A549 (cell line): ENCODE results near the gene HIGD1B.

Source experiments
- CEBPB ChIP-seq, 2 experiments: fragments of >200 bp in 1 of 2; sonication (Bioruptor Twin) in 1 of 2; formaldehyde crosslinking in 1 of 2; IDR thresholded peaks; 2 replicates each; pipeline ENCODE4 v1.6.1; 2012 to 2016
- GATA3 ChIP-seq: IDR thresholded peaks from 2 replicates; pipeline ENCODE4 v1.6.1; 2012; ENCODE audit warnings: borderline replicate concordance
- KDM5A ChIP-seq: fragments of 200-600 bp; sonication (generic); IDR thresholded peaks from 2 replicates; pipeline ENCODE4 v1.6.1; 2016; ENCODE audit warnings: antibody characterized with exemption, mild to moderate bottlenecking
- NFE2L2 ChIP-seq: fragments of 150-350 bp; conservative IDR thresholded peaks from 2 replicates; pipeline ENCODE4 v1.6.1; 2014; ENCODE audit warnings: low read length
- POLR2A ChIP-seq: IDR thresholded peaks from 2 replicates; pipeline ENCODE4 v1.6.1; 2012; ENCODE audit warnings: mild to moderate bottlenecking, low read length
- TFCP2L1 ChIP-seq: fragments of 250-450 bp; sonication (Bioruptor Pico); IDR thresholded peaks from 2 replicates; pipeline ENCODE4 v1.5.0; 2021; ENCODE audit warnings: mild to moderate bottlenecking
- ZFP36 ChIP-seq: fragments of 450-650 bp; IDR thresholded peaks from 2 replicates; pipeline ENCODE4 v1.6.1; 2014; ENCODE audit warnings: borderline replicate concordance; ENCODE audit not compliant: partially characterized antibody
- ZNF302 ChIP-seq: fragments of 250-450 bp; sonication (Bioruptor Pico); IDR thresholded peaks from 2 replicates; pipeline ENCODE4 v1.9.0; 2021; ENCODE audit warnings: inconsistent platforms, mild to moderate bottlenecking, moderate library complexity
- TF ChIP-seq, protein P1 (sequence below): fragments of 450-650 bp; IDR thresholded peaks from 2 replicates; pipeline ENCODE4 v1.6.1; 2014; ENCODE audit warnings: antibody characterized with exemption
- TF ChIP-seq, protein P2 (sequence below): IDR thresholded peaks from 2 replicates; pipeline ENCODE4 v1.6.1; 2012
- TF ChIP-seq, protein P3 (sequence below): fragments of >200 bp; sonication (Bioruptor Twin); formaldehyde crosslinking; IDR thresholded peaks from 3 replicates; pipeline ENCODE4 v1.5.1; 2016

DNA sequence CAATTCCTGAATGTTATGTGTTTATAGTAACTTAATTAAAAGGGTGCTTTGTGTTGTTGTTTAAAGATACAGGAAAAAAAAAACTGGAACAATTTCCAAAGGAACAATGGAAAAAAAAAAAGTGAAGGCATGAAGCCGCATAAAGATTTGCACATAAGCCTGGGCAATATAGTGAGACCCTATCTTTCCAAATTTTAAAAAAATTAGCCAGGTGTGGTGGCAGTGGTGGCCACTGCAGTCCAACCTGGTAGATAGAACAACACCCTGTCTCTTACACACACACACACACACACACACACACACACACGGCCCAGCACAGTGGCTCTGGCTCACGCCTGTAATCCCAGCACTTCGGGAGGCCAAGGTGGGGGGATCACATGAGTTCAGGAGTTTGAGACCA, 39.5 kb upstream of the HIGD1B start:
- TF ChIP-seq ZFP36 (no peak), KDM5A (no peak), POLR2A (no peak), CEBPB (IDR thresholded peaks at IDR 0.05) (no peak), ZNF302 (CRISPR knock-in tag) (no peak), TFCP2L1 (CRISPR knock-in tag) (no peak), NFE2L2 (no peak), GATA3 (no peak)
- TF ChIP-seq, protein P1, sequence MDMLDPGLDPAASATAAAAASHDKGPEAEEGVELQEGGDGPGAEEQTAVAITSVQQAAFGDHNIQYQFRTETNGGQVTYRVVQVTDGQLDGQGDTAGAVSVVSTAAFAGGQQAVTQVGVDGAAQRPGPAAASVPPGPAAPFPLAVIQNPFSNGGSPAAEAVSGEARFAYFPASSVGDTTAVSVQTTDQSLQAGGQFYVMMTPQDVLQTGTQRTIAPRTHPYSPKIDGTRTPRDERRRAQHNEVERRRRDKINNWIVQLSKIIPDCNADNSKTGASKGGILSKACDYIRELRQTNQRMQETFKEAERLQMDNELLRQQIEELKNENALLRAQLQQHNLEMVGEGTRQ: no peak
- TF ChIP-seq, protein P2, sequence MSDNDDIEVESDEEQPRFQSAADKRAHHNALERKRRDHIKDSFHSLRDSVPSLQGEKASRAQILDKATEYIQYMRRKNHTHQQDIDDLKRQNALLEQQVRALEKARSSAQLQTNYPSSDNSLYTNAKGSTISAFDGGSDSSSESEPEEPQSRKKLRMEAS: no peak
- TF ChIP-seq, protein P3, sequence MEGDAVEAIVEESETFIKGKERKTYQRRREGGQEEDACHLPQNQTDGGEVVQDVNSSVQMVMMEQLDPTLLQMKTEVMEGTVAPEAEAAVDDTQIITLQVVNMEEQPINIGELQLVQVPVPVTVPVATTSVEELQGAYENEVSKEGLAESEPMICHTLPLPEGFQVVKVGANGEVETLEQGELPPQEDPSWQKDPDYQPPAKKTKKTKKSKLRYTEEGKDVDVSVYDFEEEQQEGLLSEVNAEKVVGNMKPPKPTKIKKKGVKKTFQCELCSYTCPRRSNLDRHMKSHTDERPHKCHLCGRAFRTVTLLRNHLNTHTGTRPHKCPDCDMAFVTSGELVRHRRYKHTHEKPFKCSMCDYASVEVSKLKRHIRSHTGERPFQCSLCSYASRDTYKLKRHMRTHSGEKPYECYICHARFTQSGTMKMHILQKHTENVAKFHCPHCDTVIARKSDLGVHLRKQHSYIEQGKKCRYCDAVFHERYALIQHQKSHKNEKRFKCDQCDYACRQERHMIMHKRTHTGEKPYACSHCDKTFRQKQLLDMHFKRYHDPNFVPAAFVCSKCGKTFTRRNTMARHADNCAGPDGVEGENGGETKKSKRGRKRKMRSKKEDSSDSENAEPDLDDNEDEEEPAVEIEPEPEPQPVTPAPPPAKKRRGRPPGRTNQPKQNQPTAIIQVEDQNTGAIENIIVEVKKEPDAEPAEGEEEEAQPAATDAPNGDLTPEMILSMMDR: no peak
